Ovary (tissue), 9 donors: ENCODE measurements around the gene CFAP45. TPM values are rescaled to one million over a fixed set of nuclear protein-coding genes. Genes with fewer than 3 reads are reported as not detected.
A peak's percentile ranks its signal among the peaks of the same experiment; 100 is the strongest.

Experiments
- DNase-seq, 5 donors: peaks; one replicate each; pipeline ENCODE4 v3.0.0-alpha.2; 2019 to 2020
- H3K27ac ChIP-seq, 2 donors: fragments of 200-600 bp; one replicate each; pipeline versions ENCODE4 v1.5.1 to v1.8.0; 2019 to 2022
- H3K27me3 ChIP-seq: fragments of 200-600 bp; one replicate; pipeline ENCODE4 v1.8.0; 2022
- H3K36me3 ChIP-seq: fragments of 200-600 bp; sonication (generic); one replicate; pipeline ENCODE4 v1.5.1; 2019
- H3K4me1 ChIP-seq: one replicate; pipeline ENCODE4 v1.8.1; 2013; ENCODE audit warnings: mild to moderate bottlenecking, moderate library complexity; ENCODE audit not compliant: insufficient read depth
- H3K4me3 ChIP-seq: fragments of 200-600 bp; sonication (generic); one replicate; pipeline ENCODE4 v1.5.1; 2017
- H3K9me3 ChIP-seq, 2 donors: fragments of 200-600 bp in 1 of 2; sonication (generic) in 1 of 2; one replicate each; pipeline versions ENCODE4 v1.5.1 to v1.8.1; 2013 to 2019; ENCODE audit warnings: mild to moderate bottlenecking in 1 of 2, moderate library complexity in 1 of 2
- CTCF ChIP-seq, 3 donors: fragments of 450-650 bp in 2 of 3; fragments of 200-600 bp in 1 of 3; IDR thresholded peaks; one replicate each; pipeline versions ENCODE4 v1.5.1 to v1.8.0; 2016 to 2022; ENCODE audit warnings: antibody characterized with exemption in 3 of 3, mild to moderate bottlenecking in 1 of 3
- EP300 ChIP-seq: sonication (generic); formaldehyde crosslinking; IDR thresholded peaks from one replicate; pipeline ENCODE4 v1.6.1; 2017; ENCODE audit warnings: antibody characterized with exemption
- POLR2A ChIP-seq: fragments of 450-650 bp; IDR thresholded peaks from one replicate; pipeline ENCODE4 v1.6.1; 2017; ENCODE audit warnings: antibody characterized with exemption, mild to moderate bottlenecking, moderate library complexity
- WGBS, 3 donors: extraction: QIAGEN DNeasy Blood & Tissue Kit in 1 of 3; methylation state at CpG; one replicate each; pipeline versions ENCODE4 v1.1.5 to v1.1.7; 2013 to 2017; 5-methylcytosine and 5-hydroxymethylcytosine counted together
- intact Hi-C, 4 donors: fragments of 100-400 bp; cut with DNase I; formaldehyde crosslinking; loops; one replicate each; pipeline versions ENCODE4 v1.11.0 to v1.15.1; 2022 to 2023
- polyA plus RNA-seq, 2 donors: library from polyadenylated mRNA; stranded (reverse); fragments of 200-250 nt in 1 of 2; fragments of 350-450 nt in 1 of 2; fragmentation: Illumina TruSeq in 1 of 2; extraction: RNeasy Lipid Tissue Mini Kit (QIAGEN cat#74804) in 1 of 2; gene quantifications; one replicate each; pipeline ENCODE4 v1.2.3, GENCODE V29; 2013 to 2014
- total RNA-seq, 7 donors: library from RNA; depleted of rRNA in 2 of 7; stranded (reverse); fragments of >200 nt in 2 of 7; fragmentation: NEBNext Ultra II Directional in 3 of 7; extraction: Animal tissue kit (Norgen Biotek cat#: 25700) in 3 of 7; gene quantifications; one replicate each; pipeline versions ENCODE4 v1.1.0 to v1.2.4, GENCODE V29; 2016 to 2023
- donor health status: DM: no; HTN: no; CAD: no; lungs with moderate emphysema.
- donor health status: DM: no; HTN: no; CAD: no.
- donor health status: Bipolar disorder and iron deficiency.
- donor health status: DM: yes; HTN: yes; CAD: no.
- donor health status: DM: no; HTN: no; CAD: no.
- donor health status: DM: yes; HTN: yes; CAD: no.

Gene CFAP45
- total and polyA plus RNA-seq, 9 donors = 0.30 to 16.7 (median 1.4) TPM

- no peak overlapping the region for H3K27ac ChIP-seq
- H3K36me3 ChIP-seq = no peaks in the 10 kb centered on the region
- no peaks in the 10 kb centered on the region for H3K27me3 ChIP-seq
- DNase-seq = no peak
- TF ChIP-seq EP300 = no peak
- H3K4me3 ChIP-seq = no peak overlapping the region
- H3K9me3 ChIP-seq = no peaks in the 10 kb centered on the region
- peaks cover 4% of the 10 kb centered on the region for H3K4me1 ChIP-seq
- intact Hi-C loops = no loop called here
- 34 to 64% (median 35%) methylated on average over 1 of the region's 1 CpG for WGBS, 3 donors
Measured at GRCh38 chr1:159869607-159870006, 30.4 kb downstream of the CFAP45 start.

GRCh38 chr1:159869173-159869572, 30.8 kb downstream of the CFAP45 start:
- Histone ChIP-seq H3K4me1 (peaks cover 4% of the 10 kb centered on the region), H3K27ac (no peak overlapping the region), H3K36me3 (no peaks in the 10 kb centered on the region), H3K4me3 (no peak overlapping the region), H3K27me3 (no peaks in the 10 kb centered on the region), H3K9me3 (no peaks in the 10 kb centered on the region)
- DNase-seq = peak in 1 of 5 donors; percentile 28
- intact Hi-C loops = no loop called here
- 28 to 74% (median 40%) methylated on average over 4 of the region's 4 CpGs for WGBS, 3 donors
- TF ChIP-seq CTCF (IDR thresholded peaks at IDR 0.05) (no peak), EP300 (no peak), POLR2A (no peak)

DNA sequence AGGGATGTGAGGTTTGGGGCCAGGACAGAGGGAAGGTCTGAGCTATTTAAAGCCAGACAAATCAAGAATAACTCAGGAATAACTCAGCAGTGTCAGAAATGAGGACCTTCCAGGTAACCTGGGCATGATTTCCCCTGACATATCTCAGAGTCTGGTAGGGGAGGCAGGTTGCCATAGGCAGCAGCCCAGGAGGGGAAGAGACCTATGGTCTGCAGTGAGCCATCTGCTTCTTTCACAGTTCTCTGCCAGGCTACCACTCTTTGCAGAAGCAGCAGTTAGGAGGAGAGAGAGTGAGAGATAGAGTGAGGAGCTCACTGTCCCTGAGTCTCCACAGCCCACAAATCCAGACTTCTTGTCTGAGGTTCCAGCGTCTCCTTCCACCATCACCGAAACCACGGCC, 31.2 kb downstream of the CFAP45 start:
- TF ChIP-seq CTCF (IDR thresholded peaks at IDR 0.05) = no peak
- no peak for TF ChIP-seq POLR2A
- no peak for TF ChIP-seq EP300
- no peaks in the 10 kb centered on the region for H3K9me3 ChIP-seq
- peaks cover 4% of the 10 kb centered on the region for H3K4me1 ChIP-seq
- intact Hi-C loops = no loop called here
- no peak overlapping the region for H3K27ac ChIP-seq
- DNase-seq = no peak
- H3K36me3 ChIP-seq = no peaks in the 10 kb centered on the region
- 26 to 43% (median 33%) methylated on average over 3 of the region's 3 CpGs for WGBS, 3 donors
- H3K4me3 ChIP-seq = no peak overlapping the region
- H3K27me3 ChIP-seq = no peaks in the 10 kb centered on the region

- no peaks in the 10 kb centered on the region for H3K9me3 ChIP-seq
- intact Hi-C loops = no loop called here
- no peaks in the 10 kb centered on the region for H3K36me3 ChIP-seq
- H3K27ac ChIP-seq = peak overlapping the region in 1 of 2 donors; percentile 23
- H3K27me3 ChIP-seq = no peaks in the 10 kb centered on the region
- 0 to 8% (median 4%) methylated on average over 9 of the region's 9 CpGs for WGBS, 3 donors
- TF ChIP-seq POLR2A (no peak), CTCF (IDR thresholded peaks at IDR 0.05) (no peak), EP300 (no peak)
- H3K4me1 ChIP-seq = peaks cover 4% of the 10 kb centered on the region
- peak; percentile 29 to 55 (median 44) for DNase-seq
- H3K4me3 ChIP-seq = no peak overlapping the region
Measured at GRCh38 chr1:159867664-159868026, 32.3 kb downstream of the CFAP45 start.

GRCh38 chr1:159866905-159867663, 32.9 kb downstream of the CFAP45 start:
- H3K9me3 ChIP-seq = no peaks in the 10 kb centered on the region
- 53 to 61% (median 58%) methylated on average over 14 of the region's 14 CpGs for WGBS, 3 donors
- peak in 1 of 5 donors; percentile 49 for DNase-seq
- H3K4me1 ChIP-seq = peaks cover 4% of the 10 kb centered on the region
- H3K36me3 ChIP-seq = no peaks in the 10 kb centered on the region
- no peaks in the 10 kb centered on the region for H3K27me3 ChIP-seq
- intact Hi-C loops = no loop called here
- no peak for TF ChIP-seq POLR2A
- peak overlapping the region in 1 of 2 donors; percentile 23 for H3K27ac ChIP-seq
- H3K4me3 ChIP-seq = no peak overlapping the region
